ENCODE results near the gene DNAH10. TPM values are rescaled to one million over a fixed set of nuclear protein-coding genes. Genes with fewer than 3 reads are reported as not detected.

Gene DNAH10
- total RNA-seq, 1 experiment from 2014 or later, result 0.17 TPM

DNA sequence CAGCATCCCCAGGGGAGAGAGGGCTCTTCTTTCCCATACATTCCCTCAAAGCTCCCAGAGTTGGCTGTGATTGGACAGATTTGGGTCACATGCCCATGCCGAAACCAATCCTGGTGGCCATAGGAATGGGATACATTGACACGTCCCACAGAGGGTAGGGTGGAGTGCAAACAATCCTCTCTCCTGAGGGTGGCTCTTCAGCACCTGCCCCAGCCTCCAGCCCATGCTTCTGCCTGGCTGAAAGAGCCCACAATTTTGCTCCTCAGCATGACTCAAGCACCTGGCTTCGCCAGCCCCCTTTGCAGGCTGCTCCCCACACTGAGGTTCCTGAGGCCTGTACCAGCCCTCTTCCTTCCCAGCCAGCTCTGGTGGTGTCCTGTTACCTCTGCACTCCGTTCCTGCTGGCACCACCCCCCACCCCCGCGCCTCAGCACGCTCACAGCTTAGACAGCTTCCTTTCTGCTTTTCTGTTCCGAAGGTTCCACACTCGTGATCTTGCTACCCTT, 138.8 kb downstream of the DNAH10 start:
- no peak overlapping the region for H3K18ac ChIP-seq (ENCODE audit: insufficient read length, low read depth, low read length)
- H3K9me3 ChIP-seq (ENCODE audit: control insufficient read depth, low read depth, low read length), result no peaks in the 10 kb centered on the region
- no CpG with 5 or more reads among the region's 9 CpGs for WGBS (ENCODE audit: extremely low coverage, insufficient read length, low lambda C conversion rate)
- no peak overlapping the region for H2BK12ac ChIP-seq (ENCODE audit: insufficient read length, low read depth, low read length)
- TF ChIP-seq, protein P1, sequence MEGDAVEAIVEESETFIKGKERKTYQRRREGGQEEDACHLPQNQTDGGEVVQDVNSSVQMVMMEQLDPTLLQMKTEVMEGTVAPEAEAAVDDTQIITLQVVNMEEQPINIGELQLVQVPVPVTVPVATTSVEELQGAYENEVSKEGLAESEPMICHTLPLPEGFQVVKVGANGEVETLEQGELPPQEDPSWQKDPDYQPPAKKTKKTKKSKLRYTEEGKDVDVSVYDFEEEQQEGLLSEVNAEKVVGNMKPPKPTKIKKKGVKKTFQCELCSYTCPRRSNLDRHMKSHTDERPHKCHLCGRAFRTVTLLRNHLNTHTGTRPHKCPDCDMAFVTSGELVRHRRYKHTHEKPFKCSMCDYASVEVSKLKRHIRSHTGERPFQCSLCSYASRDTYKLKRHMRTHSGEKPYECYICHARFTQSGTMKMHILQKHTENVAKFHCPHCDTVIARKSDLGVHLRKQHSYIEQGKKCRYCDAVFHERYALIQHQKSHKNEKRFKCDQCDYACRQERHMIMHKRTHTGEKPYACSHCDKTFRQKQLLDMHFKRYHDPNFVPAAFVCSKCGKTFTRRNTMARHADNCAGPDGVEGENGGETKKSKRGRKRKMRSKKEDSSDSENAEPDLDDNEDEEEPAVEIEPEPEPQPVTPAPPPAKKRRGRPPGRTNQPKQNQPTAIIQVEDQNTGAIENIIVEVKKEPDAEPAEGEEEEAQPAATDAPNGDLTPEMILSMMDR (conservative IDR thresholded peaks at IDR 0.05), result no peak
- H3K27ac ChIP-seq (ENCODE audit: insufficient read length, low read depth, low read length), result no peak overlapping the region
- no peaks in the 10 kb centered on the region for H4K20me1 ChIP-seq (ENCODE audit: control insufficient read depth, insufficient read depth, insufficient read length)
- no peaks in the 10 kb centered on the region for H3K23me2 ChIP-seq (ENCODE audit: insufficient read length, low read depth, low read length, poor library complexity, severe bottlenecking)
- no peak overlapping the region for H2BK15ac ChIP-seq (ENCODE audit: low read depth, low read length)
- no peak overlapping the region for H3K4me2 ChIP-seq (ENCODE audit: insufficient read depth, insufficient read length, low read length)
- no peaks in the 10 kb centered on the region for H3K79me1 ChIP-seq (ENCODE audit: insufficient read depth, low read depth, low read length, poor library complexity, severe bottlenecking)
- no peak overlapping the region for H4K5ac ChIP-seq (ENCODE audit: insufficient read length, low read depth, low read length)
- Mint-ChIP-seq H3K4me3 (peak overlapping the region in 1 of 2 experiments; percentile 50; a peak in 1 of 5 replicates), H3K27ac (no peak overlapping the region), H3K4me1 (peaks cover 7 to 15% of the 10 kb centered on the region in 2 experiments), H3K27me3 (ENCODE audit: low read depth) (peaks cover 80% of the 10 kb centered on the region), H3K36me3 (ENCODE audit: insufficient read depth in 1 of 3, low read depth in 3 of 3) (peaks cover 0 to 10% (median 2%) of the 10 kb centered on the region in 3 experiments; a peak in 4 of 7 replicates), H3K9me3 (peaks cover 2 to 11% of the 10 kb centered on the region in 2 experiments; a peak in 3 of 5 replicates)
- no peak overlapping the region for H2AK5ac ChIP-seq (ENCODE audit: insufficient read length, low read length)
- H3K79me2 ChIP-seq (ENCODE audit: insufficient read depth, low read length), result no peaks in the 10 kb centered on the region
- no peak overlapping the region for H4K8ac ChIP-seq (replicated peaks; ENCODE audit: insufficient read length, low read depth, low read length)
- H4K91ac ChIP-seq (ENCODE audit: insufficient read length, low read depth, low read length), result no peak overlapping the region
- no peak overlapping the region for H2BK5ac ChIP-seq (ENCODE audit: insufficient read length, low read length)
- no peak overlapping the region for H3K56ac ChIP-seq (ENCODE audit: insufficient read length, low read depth, low read length)
- no peaks in the 10 kb centered on the region for H3K27me3 ChIP-seq (ENCODE audit: insufficient read depth, low read length)
- H3K14ac ChIP-seq (ENCODE audit: insufficient read depth, low read length), result no peak overlapping the region
- no peaks in the 10 kb centered on the region for H3K4me1 ChIP-seq (ENCODE audit: insufficient read depth, low read length)
- no peak overlapping the region for H3K23ac ChIP-seq (ENCODE audit: insufficient read length, low read depth, low read length)
- no peak overlapping the region for H2AFZ ChIP-seq (ENCODE audit: low read length)
- H3K9ac ChIP-seq (ENCODE audit: extremely low read depth, insufficient read length, low read length), result no peak overlapping the region
- H2BK20ac ChIP-seq (ENCODE audit: low read depth, low read length, poor library complexity, severe bottlenecking), result no peak overlapping the region
- peak; percentile 80 for DNase-seq
- no peak overlapping the region for H3T11ph ChIP-seq (ENCODE audit: low read length)
- H2BK120ac ChIP-seq (ENCODE audit: low read depth, low read length, poor library complexity, severe bottlenecking), result no peak overlapping the region
- no peak overlapping the region for H3K4ac ChIP-seq (ENCODE audit: low read depth, low read length)

All from H9 (cell line).